ENCODE measurements around the gene SMCHD1.
A peak's percentile ranks its signal among the peaks of the same experiment; 100 is the strongest.

The SMCHD1 gene

DNA sequence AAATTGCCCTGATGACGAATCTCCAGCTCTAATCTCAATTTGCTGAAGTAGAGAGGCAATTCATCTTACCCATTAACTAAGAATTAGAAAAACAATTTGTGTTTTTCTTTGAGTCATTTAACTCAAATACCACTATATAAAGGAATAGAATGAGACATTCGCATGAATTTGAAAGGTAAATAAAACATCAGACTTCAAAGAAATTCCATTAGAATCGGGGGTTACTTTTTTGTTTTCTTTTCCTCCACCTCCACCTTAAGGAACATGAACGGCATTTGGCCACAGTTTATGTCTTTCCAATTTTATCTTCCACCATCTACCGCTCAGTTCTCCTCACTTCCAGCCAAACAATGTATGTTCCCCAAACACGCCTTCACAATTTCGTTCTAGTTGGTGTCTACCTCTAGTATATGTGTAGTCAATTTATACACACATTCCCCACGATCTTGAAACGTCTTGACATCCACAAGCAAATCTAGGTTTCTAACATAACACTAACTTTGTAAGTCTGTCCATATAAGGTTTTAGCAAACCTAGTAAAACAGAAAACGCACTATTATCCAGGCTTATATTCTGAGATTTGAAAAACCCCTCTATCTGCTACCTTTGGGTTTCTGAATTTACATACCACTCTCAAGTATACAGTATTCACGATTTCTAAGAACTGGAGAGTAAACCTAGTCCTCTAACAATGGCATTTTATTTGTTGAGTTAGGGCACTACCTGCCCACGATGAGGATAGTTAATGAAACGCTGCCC lies 1.2 kb upstream of the SMCHD1 start:
- Histone ChIP-seq H3K27me3 (replicated peaks) (no peaks in the 10 kb centered on the region), H3K4me3 (ENCODE audit: low read depth, low read length) (peak overlapping the region; percentile 93), H3K36me3 (replicated peaks) (no peaks in the 10 kb centered on the region), H3K27ac (peak overlapping the region; percentile 89)
- in situ Hi-C loops (cut with HindIII; ENCODE audit: low pct_ligation_motif_present, low sequenced_read_pairs), result no loop called here
- TF ChIP-seq, protein P1, sequence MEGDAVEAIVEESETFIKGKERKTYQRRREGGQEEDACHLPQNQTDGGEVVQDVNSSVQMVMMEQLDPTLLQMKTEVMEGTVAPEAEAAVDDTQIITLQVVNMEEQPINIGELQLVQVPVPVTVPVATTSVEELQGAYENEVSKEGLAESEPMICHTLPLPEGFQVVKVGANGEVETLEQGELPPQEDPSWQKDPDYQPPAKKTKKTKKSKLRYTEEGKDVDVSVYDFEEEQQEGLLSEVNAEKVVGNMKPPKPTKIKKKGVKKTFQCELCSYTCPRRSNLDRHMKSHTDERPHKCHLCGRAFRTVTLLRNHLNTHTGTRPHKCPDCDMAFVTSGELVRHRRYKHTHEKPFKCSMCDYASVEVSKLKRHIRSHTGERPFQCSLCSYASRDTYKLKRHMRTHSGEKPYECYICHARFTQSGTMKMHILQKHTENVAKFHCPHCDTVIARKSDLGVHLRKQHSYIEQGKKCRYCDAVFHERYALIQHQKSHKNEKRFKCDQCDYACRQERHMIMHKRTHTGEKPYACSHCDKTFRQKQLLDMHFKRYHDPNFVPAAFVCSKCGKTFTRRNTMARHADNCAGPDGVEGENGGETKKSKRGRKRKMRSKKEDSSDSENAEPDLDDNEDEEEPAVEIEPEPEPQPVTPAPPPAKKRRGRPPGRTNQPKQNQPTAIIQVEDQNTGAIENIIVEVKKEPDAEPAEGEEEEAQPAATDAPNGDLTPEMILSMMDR (IDR thresholded peaks at IDR 0.05; ENCODE audit: low read depth, low read length, missing control alignments), result no peak
- no peak for DNase-seq

- Histone ChIP-seq H3K27ac (peak overlapping the region; percentile 89), H3K4me3 (ENCODE audit: low read depth, low read length) (peak overlapping the region; percentile 93), H3K36me3 (replicated peaks) (no peaks in the 10 kb centered on the region), H3K27me3 (replicated peaks) (no peaks in the 10 kb centered on the region)
- TF ChIP-seq, protein P1 (IDR thresholded peaks at IDR 0.05; ENCODE audit: low read depth, low read length, missing control alignments), result no peak
- in situ Hi-C loops (cut with HindIII; ENCODE audit: low pct_ligation_motif_present, low sequenced_read_pairs), result no loop called here
- DNase-seq, result no peak
Measured at GRCh38 chr18:2654928-2655177, 673 bp upstream of the SMCHD1 start.

DNA sequence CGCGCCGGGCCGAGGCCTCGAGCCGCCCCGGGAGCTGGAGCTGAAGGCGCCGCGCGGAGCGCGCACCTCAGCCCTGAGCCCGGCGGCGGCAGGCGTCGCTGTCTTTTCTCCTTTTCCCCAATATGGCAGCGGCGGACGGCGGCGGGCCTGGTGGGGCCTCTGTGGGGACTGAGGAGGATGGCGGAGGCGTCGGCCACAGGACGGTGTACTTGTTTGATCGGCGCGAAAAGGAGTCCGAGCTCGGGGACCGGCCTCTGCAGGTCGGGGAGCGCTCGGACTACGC lies 369 bp downstream of the SMCHD1 start:
- peak; percentile 16 for DNase-seq
- Histone ChIP-seq H3K4me3 (ENCODE audit: low read depth, low read length) (peak overlapping the region; percentile 93), H3K36me3 (replicated peaks) (no peaks in the 10 kb centered on the region), H3K27ac (peak overlapping the region; percentile 89), H3K27me3 (replicated peaks) (no peaks in the 10 kb centered on the region)
- in situ Hi-C loops (cut with HindIII; ENCODE audit: low pct_ligation_motif_present, low sequenced_read_pairs), result no loop called here
- TF ChIP-seq, protein P1 (IDR thresholded peaks at IDR 0.05; ENCODE audit: low read depth, low read length, missing control alignments), result no peak

DNA sequence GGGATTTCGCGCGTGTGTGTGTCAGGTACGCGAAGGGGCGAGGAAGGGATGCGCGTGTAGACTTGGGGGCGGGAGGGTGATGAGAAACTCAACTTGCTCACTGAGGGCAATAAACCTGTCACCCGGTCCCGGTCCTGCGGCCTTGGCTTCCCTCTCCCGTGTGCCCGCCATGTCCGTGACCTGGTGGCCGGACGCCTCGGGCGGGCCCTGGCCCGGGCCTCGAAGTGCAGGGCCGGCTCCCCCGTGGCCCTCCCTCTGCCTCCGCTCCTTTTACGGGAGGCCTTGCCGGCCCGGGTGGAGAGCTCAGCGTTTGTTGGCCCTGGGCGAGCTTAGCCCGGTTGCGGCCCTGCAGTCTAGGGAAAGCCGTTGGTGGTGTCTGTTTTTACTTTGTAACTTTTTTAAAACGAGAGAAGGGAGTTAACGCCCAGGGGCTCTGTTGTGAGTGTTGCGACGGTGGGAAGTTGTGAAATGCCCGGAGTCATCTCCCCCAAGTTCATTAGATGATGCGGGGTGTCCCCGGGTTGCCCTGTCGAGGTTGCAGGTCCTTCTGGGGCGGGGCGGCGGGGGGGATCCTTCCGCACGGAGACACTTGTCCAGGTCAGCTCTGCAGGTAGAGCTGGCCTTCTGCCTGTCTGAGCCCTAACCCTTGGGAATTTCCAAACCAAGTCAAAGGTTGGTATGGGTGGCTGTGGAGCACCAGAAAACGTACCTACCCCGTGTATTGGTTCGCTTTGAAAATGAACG lies 883 bp downstream of the SMCHD1 start:
- Histone ChIP-seq H3K4me3 (ENCODE audit: low read depth, low read length) (peak overlapping the region; percentile 93), H3K27ac (peak overlapping the region; percentile 89), H3K36me3 (replicated peaks) (no peaks in the 10 kb centered on the region), H3K27me3 (replicated peaks) (no peaks in the 10 kb centered on the region)
- in situ Hi-C loops (cut with HindIII; ENCODE audit: low pct_ligation_motif_present, low sequenced_read_pairs), result no loop called here
- TF ChIP-seq, protein P1 (IDR thresholded peaks at IDR 0.05; ENCODE audit: low read depth, low read length, missing control alignments), result no peak
- no peak for DNase-seq

DNA sequence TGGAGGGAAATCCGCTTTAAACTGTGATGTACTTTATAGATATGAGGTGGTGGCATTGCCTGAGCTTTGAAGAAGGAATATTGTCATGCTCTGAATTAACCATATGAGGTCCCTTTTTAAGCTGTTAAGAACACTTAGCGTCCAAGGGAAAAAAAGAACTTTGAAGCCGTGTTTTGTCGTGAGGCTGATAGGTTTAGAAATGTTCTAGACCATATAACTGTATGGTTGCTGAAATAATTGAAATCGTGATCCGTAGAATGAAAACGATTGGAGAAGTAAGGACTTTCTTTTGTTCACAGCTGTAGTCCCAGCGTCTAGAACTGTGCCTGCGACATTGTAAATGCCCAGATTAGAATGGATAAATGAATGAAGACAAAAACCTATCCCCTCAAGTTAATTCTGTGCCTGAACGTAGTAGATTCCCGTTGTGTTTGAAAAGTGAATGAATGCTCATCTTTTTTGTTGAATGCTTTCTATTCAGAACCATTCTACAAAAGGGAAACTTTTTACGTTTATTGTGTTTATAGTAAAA lies 1.5 kb downstream of the SMCHD1 start:
- H3K27me3 ChIP-seq (replicated peaks), result no peaks in the 10 kb centered on the region
- in situ Hi-C loops (cut with HindIII; ENCODE audit: low pct_ligation_motif_present, low sequenced_read_pairs), result no loop called here
- TF ChIP-seq, protein P1 (IDR thresholded peaks at IDR 0.05; ENCODE audit: low read depth, low read length, missing control alignments), result no peak
- H3K36me3 ChIP-seq (replicated peaks), result no peaks in the 10 kb centered on the region
- peak overlapping the region; percentile 93 for H3K4me3 ChIP-seq (ENCODE audit: low read depth, low read length)
- H3K27ac ChIP-seq, result peak overlapping the region; percentile 89
- no peak for DNase-seq
